ENCODE data around the gene PSMC5.

- TF ChIP-seq EZH2 (IDR thresholded peaks at IDR 0.05; ENCODE audit: insufficient read depth, low read length) (no peak), CTCF (IDR thresholded peaks at IDR 0.05; ENCODE audit: insufficient read depth, low read depth, low read length) (no peak)
Observed at GRCh38 chr17:63854709-63855108, 27.5 kb downstream of the PSMC5 start.
